Epithelial cell of esophagus (primary cell): Measurements from ENCODE around the gene SNCAIP.

Experiments used
- DNase-seq: peaks from one replicate; pipeline ENCODE4 v3.0.0; 2010; ENCODE audit warnings: low read depth
- H3K4me3 ChIP-seq: 2 replicates; pipeline ENCODE4 v1.5.1; 2011; ENCODE audit warnings: mild to moderate bottlenecking, low read length, control low read depth
- CTCF ChIP-seq: IDR thresholded peaks from 2 replicates; pipeline ENCODE4 v1.5.1; 2011; ENCODE audit warnings: low read depth, mild to moderate bottlenecking, low read length, control low read depth, inconsistent platforms; ENCODE audit not compliant: insufficient read depth; ENCODE audit errors: missing control alignments

Gene SNCAIP

GRCh38 chr5:122408592-122409224 is 96.7 kb downstream of the SNCAIP start:
- no peak overlapping the region for H3K4me3 ChIP-seq
- TF ChIP-seq CTCF: no peak
- no peak for DNase-seq

DNA sequence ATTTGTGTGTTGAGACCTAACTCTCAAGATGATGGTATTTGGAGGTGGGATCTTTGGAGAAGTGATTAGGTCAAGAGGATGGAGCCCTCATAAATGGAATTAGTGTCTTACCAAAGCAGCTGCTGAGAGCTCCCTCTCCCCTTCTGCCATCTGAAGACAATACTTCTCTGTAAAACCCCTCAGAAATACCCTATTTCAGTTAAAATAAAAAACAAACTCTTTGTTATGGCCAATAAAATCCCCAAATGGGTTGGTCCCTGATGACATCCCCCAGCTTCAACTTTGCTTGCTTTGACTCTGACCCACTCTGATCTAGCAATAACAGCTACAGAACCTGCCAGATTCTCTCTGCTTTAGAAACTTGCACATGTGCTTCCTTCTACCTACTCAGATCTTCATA is 100.9 kb downstream of the SNCAIP start:
- TF ChIP-seq CTCF: no peak
- H3K4me3 ChIP-seq: no peak overlapping the region
- no peak for DNase-seq

DNA sequence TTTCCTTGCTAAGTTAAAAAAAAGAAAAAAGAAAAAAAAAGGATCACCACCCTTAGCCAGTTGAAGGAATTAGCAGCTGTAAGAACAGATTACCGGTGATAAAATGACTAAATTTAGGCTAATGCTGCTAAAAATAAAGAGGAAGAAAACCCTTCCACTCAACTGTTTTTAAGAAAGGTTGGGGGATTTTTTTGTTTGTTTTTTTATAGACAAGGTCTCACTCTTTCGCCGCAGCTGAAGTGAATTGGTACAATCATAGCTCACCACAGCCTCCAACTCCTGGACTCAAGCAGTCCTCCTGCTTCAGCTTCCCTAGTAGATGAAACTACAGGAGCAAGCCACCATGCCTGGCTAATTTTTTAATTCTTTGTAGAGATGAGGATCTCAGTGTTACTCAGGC is 101.7 kb downstream of the SNCAIP start:
- H3K4me3 ChIP-seq: no peak overlapping the region
- DNase-seq: no peak

GRCh38 chr5:122415030-122415800 is 103.2 kb downstream of the SNCAIP start:
- H3K4me3 ChIP-seq: no peak overlapping the region
- TF ChIP-seq CTCF: peak; percentile 81
- peak; percentile 71 for DNase-seq

More for the DNA sequence above, 101.7 kb downstream of the SNCAIP start:
- no peak for TF ChIP-seq CTCF

- H3K4me3 ChIP-seq: no peak overlapping the region
- no peak for DNase-seq
- TF ChIP-seq CTCF: no peak
These were observed 103.7 kb downstream of the SNCAIP start for GRCh38 chr5:122415801-122416120.

GRCh38 chr5:122419142-122419894 is 107.3 kb downstream of the SNCAIP start:
- no peak for TF ChIP-seq CTCF
- no peak overlapping the region for H3K4me3 ChIP-seq
- DNase-seq: no peak
